ENCODE data around the gene EFNB2. TPM values are rescaled to one million over a fixed set of nuclear protein-coding genes. Genes with fewer than 3 reads are reported as not detected.
A peak's percentile ranks its signal among the peaks of the same experiment; 100 is the strongest.

Gene EFNB2
- total and polyA plus RNA-seq, 2 donors (not counting 3 experiments of a cell fraction or from before 2014, with no cell fraction given): 50.4 to 69.5 TPM

DNA sequence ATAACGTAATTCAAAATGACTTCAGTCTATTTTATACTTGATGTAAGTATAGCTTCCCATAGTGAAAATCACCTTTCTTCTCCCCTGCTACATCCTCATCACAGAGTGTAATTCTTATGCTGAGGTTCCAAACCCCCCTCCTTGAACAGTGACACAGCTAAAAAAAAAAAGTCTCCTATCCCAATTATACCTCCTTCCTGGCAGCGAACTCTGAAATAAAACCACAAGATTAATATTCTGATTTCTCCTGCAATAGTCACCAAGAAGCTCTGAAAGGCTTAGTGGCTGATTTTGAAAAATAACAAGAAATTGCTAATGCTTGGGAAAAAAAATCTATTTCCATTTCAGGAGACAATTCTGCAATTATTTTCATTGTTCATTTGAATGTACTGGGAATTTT is 36.3 kb downstream of the EFNB2 start:
- ChIA-PET POLR2A (interaction anchor here (0.6 kb wide), 1 partner anchor 374 kb away, joined by 3 read pairs; no protein-coding TSS in a partner anchor), CTCF (interaction anchor here (0.9 to 1.0 kb wide), 2 partner anchors 8 to 11 kb away, joined by 3 to 4 read pairs; no protein-coding TSS in a partner anchor)
- Histone ChIP-seq H3K4me3 (replicated peaks in 1 of 3; ENCODE audit: insufficient read depth in 1 of 3, low read depth in 1 of 3, low read length in 3 of 3) (no peak overlapping the region), H3K36me3 (ENCODE audit: control insufficient read depth in 2 of 2, extremely low read depth in 1 of 2, insufficient read depth in 2 of 2, low read length in 2 of 2) (peaks cover 5 to 8% of the 10 kb centered on the region in 2 experiments), H3K4me1 (ENCODE audit: control insufficient read depth, extremely low read depth, insufficient read depth, low read length) (peaks cover 37% of the 10 kb centered on the region), H3K9me3 (replicated peaks; ENCODE audit: control insufficient read depth, insufficient read depth, low read length) (no peaks in the 10 kb centered on the region), H3K27ac (ENCODE audit: insufficient read depth, low read depth, low read length) (no peak overlapping the region), H3K4me2 (ENCODE audit: insufficient read depth, low read length) (peak overlapping the region; percentile 2), H4K20me1 (replicated peaks; ENCODE audit: control insufficient read depth, extremely low read depth, insufficient read depth, low read length) (no peaks in the 10 kb centered on the region), H3K9me1 (replicated peaks; ENCODE audit: control insufficient read depth, extremely low read depth, insufficient read depth, low read length) (no peaks in the 10 kb centered on the region), H2AFZ (ENCODE audit: low read depth, low read length) (no peak overlapping the region), H3K9ac (replicated peaks; ENCODE audit: extremely low read depth, insufficient read depth, low read length) (no peak overlapping the region), H3K27me3 (ENCODE audit: control insufficient read depth in 2 of 2, insufficient read depth in 2 of 2, low read length in 2 of 2) (no peaks in the 10 kb centered on the region), H3K79me2 (ENCODE audit: control insufficient read depth, insufficient read depth, low read length) (peaks cover 2% of the 10 kb centered on the region)
- dilution Hi-C loops (cut with MboI; ENCODE audit: extremely low pct_ligation_motif_present, low sequenced_read_pairs): no loop called here
- DNase-seq (ENCODE audit: low read depth, low spot score) (no peak), FAIRE-seq (no peak)
- BruUV-seq (replicated peaks): no TSS peak
- no peak for TF ChIP-seq GATA2 (IDR thresholded peaks at IDR 0.05; ENCODE audit: insufficient read depth, insufficient read length, low read depth, low read length)
- no peak for TF ChIP-seq FOS (IDR thresholded peaks at IDR 0.05; ENCODE audit: borderline replicate concordance, insufficient read depth, low read length)
- no peak for TF ChIP-seq EZH2 (IDR thresholded peaks at IDR 0.05; ENCODE audit: borderline replicate concordance, low read depth, low read length, severe bottlenecking)
- intact Hi-C loops (cut with micrococcal nuclease): loop anchor here (10.0 kb wide), 2 partner anchors 384 to 414 kb away; no protein-coding TSS in a partner anchor

DNA sequence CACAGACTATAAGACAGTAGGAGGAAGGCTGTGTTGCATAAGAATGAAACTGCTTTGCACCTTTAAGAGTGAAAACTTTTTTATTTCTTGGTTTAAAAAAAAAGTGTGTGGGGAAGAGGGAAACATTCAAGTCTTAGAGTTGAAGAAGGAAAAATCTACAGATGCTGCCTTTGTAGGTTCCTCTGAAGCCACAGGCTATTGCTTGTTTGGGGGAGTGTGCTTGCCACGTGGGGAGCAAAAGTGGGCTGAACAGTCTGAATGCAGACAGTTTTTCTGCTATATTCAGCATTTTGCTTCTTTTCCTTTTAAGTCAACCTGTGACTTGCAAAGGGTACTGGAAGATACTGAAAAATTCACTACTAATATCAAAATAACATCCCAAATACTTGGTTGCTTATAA is 36.9 kb downstream of the EFNB2 start:
- Histone ChIP-seq H3K27me3 (ENCODE audit: control insufficient read depth in 2 of 2, insufficient read depth in 2 of 2, low read length in 2 of 2) (no peaks in the 10 kb centered on the region), H3K36me3 (ENCODE audit: control insufficient read depth in 2 of 2, extremely low read depth in 1 of 2, insufficient read depth in 2 of 2, low read length in 2 of 2) (peaks cover 9 to 10% of the 10 kb centered on the region in 2 experiments), H3K4me1 (ENCODE audit: control insufficient read depth, extremely low read depth, insufficient read depth, low read length) (peaks cover 31% of the 10 kb centered on the region), H3K9ac (replicated peaks; ENCODE audit: extremely low read depth, insufficient read depth, low read length) (no peak overlapping the region), H3K9me1 (replicated peaks; ENCODE audit: control insufficient read depth, extremely low read depth, insufficient read depth, low read length) (no peaks in the 10 kb centered on the region), H3K79me2 (ENCODE audit: control insufficient read depth, insufficient read depth, low read length) (peaks cover 2% of the 10 kb centered on the region), H3K4me2 (ENCODE audit: insufficient read depth, low read length) (peak overlapping the region; percentile 2), H3K4me3 (replicated peaks in 1 of 3; ENCODE audit: insufficient read depth in 1 of 3, low read depth in 1 of 3, low read length in 3 of 3) (no peak overlapping the region), H3K27ac (ENCODE audit: insufficient read depth, low read depth, low read length) (no peak overlapping the region), H4K20me1 (replicated peaks; ENCODE audit: control insufficient read depth, extremely low read depth, insufficient read depth, low read length) (no peaks in the 10 kb centered on the region), H2AFZ (ENCODE audit: low read depth, low read length) (no peak overlapping the region), H3K9me3 (replicated peaks; ENCODE audit: control insufficient read depth, insufficient read depth, low read length) (no peaks in the 10 kb centered on the region)
- no TSS peak for BruUV-seq (replicated peaks)
- ChIA-PET CTCF (interaction anchor here (0.9 to 1.0 kb wide), 2 partner anchors 9 to 10 kb away, joined by 3 to 4 read pairs; no protein-coding TSS in a partner anchor), POLR2A (interaction anchor here (0.6 kb wide), 1 partner anchor 374 kb away, joined by 3 read pairs; no protein-coding TSS in a partner anchor)
- intact Hi-C loops (cut with micrococcal nuclease): loop anchor here (10.0 kb wide), 2 partner anchors 384 to 414 kb away; no protein-coding TSS in a partner anchor
- FAIRE-seq: no peak
- dilution Hi-C loops (cut with MboI; ENCODE audit: extremely low pct_ligation_motif_present, low sequenced_read_pairs): no loop called here
- DNase-seq (ENCODE audit: low read depth, low spot score): no peak
- TF ChIP-seq, protein P1, sequence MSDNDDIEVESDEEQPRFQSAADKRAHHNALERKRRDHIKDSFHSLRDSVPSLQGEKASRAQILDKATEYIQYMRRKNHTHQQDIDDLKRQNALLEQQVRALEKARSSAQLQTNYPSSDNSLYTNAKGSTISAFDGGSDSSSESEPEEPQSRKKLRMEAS (IDR thresholded peaks at IDR 0.05; ENCODE audit: insufficient read depth, insufficient read length): no peak
- TF ChIP-seq EZH2 (IDR thresholded peaks at IDR 0.05; ENCODE audit: borderline replicate concordance, low read depth, low read length, severe bottlenecking): no peak
- no peak for TF ChIP-seq POLR2AphosphoS5 (IDR thresholded peaks at IDR 0.05; ENCODE audit: insufficient read depth, low read depth, low read length)
- no peak for TF ChIP-seq FOS (IDR thresholded peaks at IDR 0.05; ENCODE audit: borderline replicate concordance, insufficient read depth, low read length)
- TF ChIP-seq GATA2 (IDR thresholded peaks at IDR 0.05; ENCODE audit: insufficient read depth, insufficient read length, low read depth, low read length): no peak
- TF ChIP-seq, protein P2, sequence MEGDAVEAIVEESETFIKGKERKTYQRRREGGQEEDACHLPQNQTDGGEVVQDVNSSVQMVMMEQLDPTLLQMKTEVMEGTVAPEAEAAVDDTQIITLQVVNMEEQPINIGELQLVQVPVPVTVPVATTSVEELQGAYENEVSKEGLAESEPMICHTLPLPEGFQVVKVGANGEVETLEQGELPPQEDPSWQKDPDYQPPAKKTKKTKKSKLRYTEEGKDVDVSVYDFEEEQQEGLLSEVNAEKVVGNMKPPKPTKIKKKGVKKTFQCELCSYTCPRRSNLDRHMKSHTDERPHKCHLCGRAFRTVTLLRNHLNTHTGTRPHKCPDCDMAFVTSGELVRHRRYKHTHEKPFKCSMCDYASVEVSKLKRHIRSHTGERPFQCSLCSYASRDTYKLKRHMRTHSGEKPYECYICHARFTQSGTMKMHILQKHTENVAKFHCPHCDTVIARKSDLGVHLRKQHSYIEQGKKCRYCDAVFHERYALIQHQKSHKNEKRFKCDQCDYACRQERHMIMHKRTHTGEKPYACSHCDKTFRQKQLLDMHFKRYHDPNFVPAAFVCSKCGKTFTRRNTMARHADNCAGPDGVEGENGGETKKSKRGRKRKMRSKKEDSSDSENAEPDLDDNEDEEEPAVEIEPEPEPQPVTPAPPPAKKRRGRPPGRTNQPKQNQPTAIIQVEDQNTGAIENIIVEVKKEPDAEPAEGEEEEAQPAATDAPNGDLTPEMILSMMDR (IDR thresholded peaks at IDR 0.05; ENCODE audit: extremely low read depth in 1 of 2, insufficient read depth in 1 of 2, low read depth in 1 of 2, low read length in 2 of 2): no peak
- TF ChIP-seq MYC (IDR thresholded peaks at IDR 0.05; ENCODE audit: low read depth, low read length): no peak
- no peak for TF ChIP-seq POLR2A (IDR thresholded peaks at IDR 0.05; ENCODE audit: low read depth, low read length)
- TF ChIP-seq JUN (IDR thresholded peaks at IDR 0.05; ENCODE audit: borderline replicate concordance, insufficient read depth, insufficient read length, low read depth): no peak
